AG09309 (cell line): Measurements from ENCODE around the gene TMEM117.

Experiments used
- DNase-seq: peaks from one replicate; pipeline ENCODE4 v3.0.0-alpha.2; 2010; ENCODE audit warnings: low read depth
- H3K4me3 ChIP-seq: 2 replicates; pipeline ENCODE4 v1.5.1; 2011; ENCODE audit warnings: mild to moderate bottlenecking, low read depth, low read length, moderate library complexity; ENCODE audit not compliant: control insufficient read depth
- CTCF ChIP-seq: IDR thresholded peaks from 2 replicates; pipeline ENCODE4 v1.5.1; 2011; ENCODE audit warnings: mild to moderate bottlenecking, low read depth, low read length, inconsistent platforms; ENCODE audit not compliant: insufficient read depth, control insufficient read depth; ENCODE audit errors: missing control alignments

The TMEM117 gene

GRCh38 chr12:43973385-43973784, 137.5 kb downstream of the TMEM117 start:
- no peak for TF ChIP-seq CTCF
- no peak overlapping the region for H3K4me3 ChIP-seq
- DNase-seq = no peak

- H3K4me3 ChIP-seq = no peak overlapping the region
- DNase-seq = no peak
- no peak for TF ChIP-seq CTCF
Observed at GRCh38 chr12:43973993-43974392, 138.1 kb downstream of the TMEM117 start.

DNA sequence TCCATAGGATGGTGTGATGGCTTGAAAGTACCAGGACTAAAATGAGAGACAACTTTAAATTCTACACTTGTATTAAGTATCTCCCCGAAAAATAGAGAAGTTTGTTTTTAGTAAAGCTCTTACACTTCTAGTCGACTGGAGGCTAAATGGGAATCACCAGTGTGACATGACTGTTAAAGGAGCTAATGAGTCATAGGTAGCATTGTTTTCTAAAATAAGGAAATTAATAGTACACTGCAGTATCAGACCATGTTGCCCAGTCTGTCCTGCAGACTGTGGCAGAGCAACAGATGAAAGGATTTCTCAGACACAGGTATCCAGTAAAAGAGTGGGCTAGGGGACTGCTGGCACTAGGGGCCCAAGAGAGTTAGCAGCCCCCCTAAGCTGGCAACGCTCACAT, 140.1 kb downstream of the TMEM117 start:
- no peak for TF ChIP-seq CTCF
- H3K4me3 ChIP-seq = no peak overlapping the region
- DNase-seq = no peak

DNA sequence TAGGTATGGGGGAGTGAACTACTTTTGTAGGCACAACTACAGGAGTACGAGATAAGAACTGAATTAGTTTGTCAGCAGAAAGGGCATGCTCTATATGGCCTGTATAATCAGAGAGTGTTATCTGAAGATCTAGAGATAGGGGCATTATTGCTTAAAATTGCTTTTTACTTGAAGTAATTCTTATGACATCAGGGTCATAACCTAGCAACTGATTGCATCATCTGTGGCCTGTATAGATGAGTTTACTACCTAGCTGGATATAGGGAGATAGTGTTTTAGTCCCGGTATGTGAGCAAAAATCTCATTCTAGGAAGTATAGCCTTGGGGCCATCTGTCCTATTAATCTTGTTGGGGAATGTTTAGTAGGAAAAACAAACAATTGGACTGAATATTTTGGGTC, 142.7 kb downstream of the TMEM117 start:
- DNase-seq = no peak
- no peak overlapping the region for H3K4me3 ChIP-seq
- TF ChIP-seq CTCF = no peak

DNA sequence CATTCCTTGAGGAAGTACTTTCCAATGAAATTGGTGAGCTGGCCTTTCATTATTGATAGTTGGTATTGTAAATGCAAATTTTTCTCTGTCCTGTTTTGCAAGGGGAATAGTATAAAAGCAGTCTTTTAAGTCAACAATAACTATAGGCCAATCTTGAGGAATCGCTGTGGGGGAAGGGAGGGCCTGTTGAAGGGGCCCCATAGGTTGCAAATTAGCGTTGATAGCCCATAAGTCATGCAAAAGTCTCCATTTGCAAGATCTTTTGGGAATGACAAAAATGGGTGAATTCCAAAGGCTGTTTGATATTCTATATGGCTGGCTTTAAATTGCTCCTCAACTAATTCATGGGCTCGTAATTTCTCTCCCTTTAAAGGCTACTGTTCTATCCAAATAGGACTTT, 143.6 kb downstream of the TMEM117 start:
- H3K4me3 ChIP-seq = no peak overlapping the region
- no peak for TF ChIP-seq CTCF
- DNase-seq = no peak

GRCh38 chr12:43980627-43981191, 144.8 kb downstream of the TMEM117 start:
- no peak overlapping the region for H3K4me3 ChIP-seq
- TF ChIP-seq CTCF = no peak
- no peak for DNase-seq

GRCh38 chr12:43981726-43982125, 145.8 kb downstream of the TMEM117 start:
- DNase-seq = no peak
- no peak overlapping the region for H3K4me3 ChIP-seq
- TF ChIP-seq CTCF = no peak
